ENCODE results near the gene QRICH1.

The QRICH1 gene, protein sequence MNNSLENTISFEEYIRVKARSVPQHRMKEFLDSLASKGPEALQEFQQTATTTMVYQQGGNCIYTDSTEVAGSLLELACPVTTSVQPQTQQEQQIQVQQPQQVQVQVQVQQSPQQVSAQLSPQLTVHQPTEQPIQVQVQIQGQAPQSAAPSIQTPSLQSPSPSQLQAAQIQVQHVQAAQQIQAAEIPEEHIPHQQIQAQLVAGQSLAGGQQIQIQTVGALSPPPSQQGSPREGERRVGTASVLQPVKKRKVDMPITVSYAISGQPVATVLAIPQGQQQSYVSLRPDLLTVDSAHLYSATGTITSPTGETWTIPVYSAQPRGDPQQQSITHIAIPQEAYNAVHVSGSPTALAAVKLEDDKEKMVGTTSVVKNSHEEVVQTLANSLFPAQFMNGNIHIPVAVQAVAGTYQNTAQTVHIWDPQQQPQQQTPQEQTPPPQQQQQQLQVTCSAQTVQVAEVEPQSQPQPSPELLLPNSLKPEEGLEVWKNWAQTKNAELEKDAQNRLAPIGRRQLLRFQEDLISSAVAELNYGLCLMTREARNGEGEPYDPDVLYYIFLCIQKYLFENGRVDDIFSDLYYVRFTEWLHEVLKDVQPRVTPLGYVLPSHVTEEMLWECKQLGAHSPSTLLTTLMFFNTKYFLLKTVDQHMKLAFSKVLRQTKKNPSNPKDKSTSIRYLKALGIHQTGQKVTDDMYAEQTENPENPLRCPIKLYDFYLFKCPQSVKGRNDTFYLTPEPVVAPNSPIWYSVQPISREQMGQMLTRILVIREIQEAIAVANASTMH

GRCh38 chr3:49093853-49094767 lies at the start of gene QRICH1:
TSS of gene QRICH1 (minus strand) at chr3:49094071. CDS start at chr3:49077017, 17,054 bp downstream.
- peak; percentile 86 for DNase-seq (ENCODE audit: low read depth)

- no peak for DNase-seq (ENCODE audit: low read depth)
These were observed 46.2 kb upstream of the QRICH1 start for GRCh38 chr3:49140080-49140479.

DNA sequence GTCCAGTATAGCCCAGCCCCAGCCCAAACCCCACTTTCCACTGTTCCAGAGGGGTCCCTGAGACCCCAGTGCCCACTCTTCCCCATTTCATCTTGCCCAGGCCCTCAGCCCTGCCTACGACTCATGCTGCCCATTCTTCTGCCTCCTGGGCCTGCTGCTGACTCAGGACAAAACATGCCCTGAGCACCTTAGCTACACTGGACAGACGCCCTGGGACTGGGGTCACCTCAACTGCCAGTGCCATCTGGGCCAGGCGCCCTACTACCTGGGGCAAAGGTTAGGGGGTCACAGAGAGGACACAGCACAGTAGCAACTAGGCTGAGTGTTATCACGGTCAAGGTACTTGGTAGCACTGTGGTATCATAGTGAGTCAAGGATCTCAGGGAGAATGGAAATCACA lies 41.6 kb upstream of the QRICH1 start:
- no peak for DNase-seq (ENCODE audit: low read depth)

DNA sequence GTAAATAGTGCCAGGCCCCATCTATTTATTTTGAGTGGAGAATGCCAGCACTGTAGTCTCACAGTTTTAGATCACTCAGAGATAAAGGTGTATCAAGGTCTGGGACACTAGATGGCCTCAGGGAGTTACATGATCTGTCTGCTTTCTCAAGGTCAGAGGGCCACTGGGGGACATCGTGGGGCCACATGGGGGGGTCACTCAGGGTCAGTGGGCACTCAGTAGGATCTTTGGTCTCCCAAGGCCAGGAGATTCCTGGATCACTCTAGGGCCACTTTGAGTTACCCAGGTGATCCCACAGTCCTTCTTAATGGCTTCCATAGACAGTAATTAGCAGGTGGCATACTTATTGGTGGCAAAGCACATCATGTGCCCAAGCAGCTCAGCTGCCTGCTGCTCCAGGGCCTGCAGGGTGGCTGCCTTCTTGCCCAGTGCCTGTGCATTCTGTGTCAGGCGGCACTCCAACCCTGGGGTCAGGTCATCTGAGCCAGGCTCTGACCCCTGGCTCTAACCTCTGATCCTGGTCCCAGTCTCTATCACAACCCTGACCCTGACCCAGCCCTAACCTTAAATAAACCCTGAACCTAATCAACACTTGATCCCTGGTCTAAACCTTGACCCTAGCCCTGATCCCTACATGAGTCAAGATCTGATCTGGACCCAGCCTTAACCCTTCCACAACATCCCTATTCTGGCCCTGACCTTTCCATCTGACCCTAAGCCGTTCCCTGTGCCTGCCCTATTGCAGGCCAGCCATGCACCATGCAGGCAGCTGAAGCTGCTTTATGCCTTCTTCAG lies 40.8 kb upstream of the QRICH1 start:
- no peak for DNase-seq (ENCODE audit: low read depth)

DNA sequence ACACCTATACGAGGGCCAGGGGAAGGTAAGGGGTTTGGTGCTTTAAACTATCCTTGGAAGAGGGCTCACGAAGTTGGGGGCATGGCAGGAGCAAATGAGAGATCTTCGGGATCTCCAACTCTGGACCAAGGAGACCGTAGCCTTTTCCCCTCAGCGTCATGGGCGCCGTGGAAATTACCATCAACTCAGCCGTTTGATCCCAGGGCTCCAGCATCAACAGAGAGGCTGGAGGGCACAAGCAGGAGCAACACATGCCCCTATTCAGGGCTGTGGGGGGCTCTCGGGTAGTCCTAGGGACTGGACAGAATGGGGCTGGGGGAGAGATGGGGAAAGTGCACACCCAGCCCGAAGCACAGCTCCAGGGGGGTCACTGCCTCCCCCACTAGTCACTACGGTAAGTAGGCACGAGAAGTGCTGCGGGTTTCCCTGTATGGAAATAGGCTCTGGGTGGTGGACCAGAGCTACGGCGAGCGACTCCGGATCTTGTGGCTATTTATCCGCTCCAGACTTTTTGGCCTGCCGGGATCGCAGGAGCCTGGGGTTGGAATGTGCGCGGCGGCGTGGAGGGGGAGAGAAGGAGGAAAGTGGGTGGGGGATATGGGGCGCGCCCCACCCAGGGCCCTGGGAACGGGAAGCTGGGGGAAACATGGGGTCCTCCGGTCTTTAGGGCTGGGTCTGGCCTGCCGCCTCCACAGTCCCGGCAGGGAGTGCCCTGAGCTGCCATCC lies 39.5 kb upstream of the QRICH1 start:
- no peak for DNase-seq (ENCODE audit: low read depth)

- DNase-seq (ENCODE audit: low read depth) = no peak
These were observed 38.8 kb upstream of the QRICH1 start, which contains the start of gene LAMB2 for GRCh38 chr3:49132437-49133225. TSS of gene LAMB2 (minus strand) at chr3:49133050. CDS start at chr3:49132867, 183 bp downstream.

DNA sequence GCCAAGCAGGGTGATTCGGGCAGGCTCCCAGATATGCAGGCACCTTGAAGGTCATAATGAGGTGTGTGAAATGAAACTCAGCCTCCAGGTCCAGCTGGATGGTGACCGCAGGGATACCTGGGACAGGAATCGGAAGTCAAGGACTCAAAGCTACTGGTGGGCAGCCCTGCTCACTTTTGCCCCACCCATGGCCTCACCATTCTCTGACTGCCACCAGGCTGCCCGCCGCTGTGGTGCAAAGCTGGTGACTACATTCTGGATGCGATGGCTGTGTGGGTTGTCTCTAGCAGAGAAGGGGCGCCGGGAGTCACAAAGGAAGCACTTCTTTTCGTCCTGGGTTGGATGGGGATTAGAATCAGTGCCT lies 38.2 kb upstream of the QRICH1 start:
- no peak for DNase-seq (ENCODE audit: low read depth)

DNA sequence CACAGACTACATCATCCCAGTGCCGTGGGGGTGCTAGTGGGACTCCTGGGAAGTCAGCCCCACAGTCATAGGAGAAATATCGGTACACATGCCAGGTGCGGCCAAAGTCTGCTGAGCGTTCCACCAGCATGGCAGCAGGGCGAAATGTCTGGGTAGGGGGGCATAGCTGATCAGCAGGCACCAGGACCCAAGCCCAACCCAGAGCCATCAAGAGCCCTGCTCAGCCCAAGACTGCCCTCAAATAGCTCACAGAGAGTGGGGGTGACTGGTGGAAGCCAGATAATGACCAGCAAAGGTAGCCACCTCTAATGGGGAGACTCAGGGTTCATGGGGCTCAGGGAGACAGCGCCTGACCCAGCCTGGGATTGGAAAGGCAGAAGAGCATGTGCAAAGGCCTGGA lies 37.7 kb upstream of the QRICH1 start:
- DNase-seq (ENCODE audit: low read depth) = no peak

DNA sequence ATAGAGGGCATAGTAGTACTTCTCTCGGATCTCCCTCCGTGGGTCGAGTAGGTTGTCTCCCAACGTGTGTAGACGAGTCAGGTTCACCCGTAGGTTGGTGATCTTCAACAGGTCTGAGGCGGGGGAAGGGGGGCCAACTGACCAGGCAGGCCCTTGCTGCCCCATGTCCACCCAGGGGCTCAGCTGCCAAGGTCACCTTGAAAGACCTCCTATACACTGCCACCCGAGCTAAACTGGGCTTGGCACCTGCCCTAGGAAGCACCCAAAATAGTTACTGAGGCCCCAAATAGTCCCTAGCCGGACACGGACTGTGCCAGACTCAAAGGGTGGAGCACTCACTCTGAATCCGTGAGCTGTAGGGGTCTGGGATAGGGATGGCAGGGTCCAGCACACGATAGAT lies 37.2 kb upstream of the QRICH1 start:
- DNase-seq (ENCODE audit: low read depth) = no peak

DNA sequence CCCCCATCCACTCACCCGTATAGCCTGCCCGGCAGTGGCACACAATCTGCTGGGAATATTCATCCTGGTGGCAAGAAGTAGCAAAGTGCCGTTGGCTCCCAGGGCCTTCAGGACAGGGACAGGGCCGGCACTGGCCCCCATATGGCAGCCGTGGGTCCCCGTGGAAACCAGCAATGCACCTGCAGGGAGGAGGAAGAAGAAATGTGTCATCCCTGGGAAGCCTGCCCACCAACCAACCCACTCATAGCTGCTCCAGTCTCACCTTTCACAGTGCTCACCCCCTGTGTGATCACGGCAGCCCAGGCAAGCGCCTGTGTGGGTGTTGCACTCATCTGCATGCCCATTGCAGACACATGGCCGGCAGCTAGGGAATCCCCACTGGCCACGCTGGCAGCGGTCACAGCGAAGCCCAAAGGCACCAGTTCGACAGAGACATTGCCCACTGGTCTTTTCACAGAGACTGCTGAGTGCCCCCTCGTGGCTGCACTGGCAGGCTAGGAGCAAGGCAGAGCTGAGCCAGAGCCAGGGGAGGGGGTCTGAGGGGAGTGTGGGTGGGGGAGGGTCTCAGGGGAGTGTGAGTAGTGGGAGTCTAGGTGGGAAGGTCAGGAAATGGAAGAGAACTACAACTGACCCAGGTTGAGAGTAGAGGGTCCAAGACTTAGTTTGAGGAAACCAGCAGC lies 31.3 kb upstream of the QRICH1 start:
- no peak for DNase-seq (ENCODE audit: low read depth)

DNA sequence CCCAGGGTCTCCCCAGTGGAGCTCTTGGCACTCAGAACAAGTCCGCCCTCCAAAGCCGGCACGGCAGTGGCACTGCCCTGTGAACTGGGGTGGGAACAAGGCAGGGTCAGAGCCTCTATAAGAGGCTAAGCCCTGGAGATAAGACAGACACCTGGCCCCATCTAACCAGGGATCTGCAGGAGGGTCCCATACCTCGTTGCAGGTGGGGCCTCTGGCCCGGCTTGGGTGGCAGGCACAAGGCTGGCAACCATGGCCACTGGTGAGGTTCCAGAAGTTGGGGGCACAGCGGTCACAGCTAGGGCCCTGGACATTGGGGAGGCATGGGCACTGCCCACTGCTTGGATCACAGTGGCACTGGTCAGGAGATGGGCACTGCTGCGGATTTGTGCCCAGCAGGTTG lies 30.3 kb upstream of the QRICH1 start:
- DNase-seq (ENCODE audit: low read depth) = no peak

- no peak for DNase-seq (ENCODE audit: low read depth)
These were observed 29.8 kb upstream of the QRICH1 start for GRCh38 chr3:49123687-49124086.

DNA sequence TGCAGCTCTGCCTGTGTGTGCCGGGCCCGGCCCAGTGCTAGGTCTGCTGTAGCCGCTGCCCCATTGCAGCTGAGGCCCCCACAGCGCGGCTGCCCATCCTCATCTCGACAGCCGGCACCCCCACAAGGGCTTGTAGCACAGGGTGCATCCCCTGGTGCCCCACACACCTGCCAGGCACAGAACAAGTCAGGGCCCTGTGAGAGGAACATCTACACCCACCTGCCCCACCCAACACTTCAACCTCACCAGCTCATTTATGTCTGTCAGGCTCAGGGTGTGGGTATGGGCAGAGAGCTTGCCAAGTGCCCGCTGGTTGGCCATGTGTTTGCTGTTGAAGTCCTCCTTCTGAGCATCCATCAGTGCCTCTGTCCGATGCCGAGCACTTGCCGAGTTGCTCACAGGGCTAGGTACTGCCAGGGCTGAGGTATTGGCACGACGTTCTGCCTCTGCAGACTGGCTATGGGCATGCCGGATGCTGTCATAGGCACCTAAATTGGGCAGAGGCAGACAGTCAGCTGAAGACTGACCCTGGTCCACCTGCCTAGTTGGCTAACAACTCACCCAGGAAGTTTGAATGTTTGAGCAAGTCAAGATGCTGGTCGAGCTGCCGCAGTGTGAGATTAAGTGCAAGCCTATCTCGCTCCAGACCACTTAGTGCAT lies 29.1 kb upstream of the QRICH1 start:
- no peak for DNase-seq (ENCODE audit: low read depth)

- no peak for DNase-seq (ENCODE audit: low read depth)
These were observed 28.6 kb upstream of the QRICH1 start for GRCh38 chr3:49122451-49122850.

DNA sequence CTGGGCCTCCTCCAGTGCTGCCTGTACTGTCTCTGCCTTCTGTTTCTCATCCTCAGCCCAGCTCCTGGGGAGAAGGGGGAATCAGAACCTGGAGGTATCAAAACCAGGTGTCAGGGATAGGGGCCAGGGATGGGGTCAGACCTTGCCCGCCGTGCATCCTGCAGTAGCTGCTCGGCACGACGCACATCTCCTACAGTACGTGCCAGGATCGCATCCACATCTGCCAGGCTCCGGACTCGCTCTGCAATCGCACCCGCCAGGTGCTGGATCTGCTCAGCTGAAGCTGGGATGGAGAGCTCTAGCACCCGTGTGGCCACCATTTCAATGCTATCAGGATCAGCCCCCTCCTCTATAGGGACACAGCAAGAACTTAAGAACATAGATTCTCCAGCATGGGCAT lies 28.2 kb upstream of the QRICH1 start:
- no peak for DNase-seq (ENCODE audit: low read depth)

GRCh38 chr3:49121132-49121736 lies 27.4 kb upstream of the QRICH1 start:
- DNase-seq (ENCODE audit: low read depth) = no peak

DNA sequence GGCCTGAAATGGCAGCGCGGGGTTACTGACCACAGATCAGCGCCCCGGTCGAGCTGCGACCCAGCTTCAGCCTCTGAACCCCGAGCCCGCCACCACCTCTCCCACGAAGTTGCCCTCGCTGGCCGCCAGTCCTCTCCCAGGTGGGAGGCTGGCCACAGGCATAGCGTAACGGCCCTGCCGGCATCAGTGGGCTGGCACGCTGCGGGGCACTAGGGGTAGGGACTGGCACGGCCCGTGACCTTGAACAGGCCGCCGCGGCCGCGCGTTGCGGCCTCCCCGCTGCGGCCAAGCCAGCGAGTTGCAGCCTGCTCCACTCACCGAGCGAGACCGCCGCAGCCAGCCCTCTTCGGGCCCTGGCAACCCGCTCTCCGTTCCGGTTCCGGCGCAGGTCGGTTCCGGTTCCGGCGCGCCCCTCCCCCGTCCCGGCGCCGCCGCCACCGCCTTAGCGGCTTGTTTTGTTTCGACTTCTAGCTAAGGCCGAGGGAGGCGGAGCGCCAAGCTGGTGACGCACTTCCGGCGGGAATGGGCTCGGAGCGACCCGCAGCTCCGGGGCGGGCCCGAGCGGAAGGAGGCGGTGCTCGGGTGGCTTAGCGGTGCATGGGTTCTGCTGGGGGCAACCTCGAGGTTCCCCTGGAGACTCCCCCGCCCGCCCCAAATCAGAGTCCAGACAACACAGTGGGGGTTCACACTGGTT lies 26.7 kb upstream of the QRICH1 start, which contains the start of gene USP19:
Gene USP19, minus strand, starts transcription at position 386 of the 694 bp plus-strand sequence. CDS start 1,678 bp downstream, outside the sequence.
- DNase-seq (ENCODE audit: low read depth) = peak; percentile 93

- no peak for DNase-seq (ENCODE audit: low read depth)
These were observed 26.2 kb upstream of the QRICH1 start for GRCh38 chr3:49120096-49120437.

Measured in activated T-helper 1 cell treated with Interleukin-2 at 50 U/mL for 16 hours (primary cell).